ENCODE data around the gene PLOD2. TPM values are rescaled to one million over a fixed set of nuclear protein-coding genes. Genes with fewer than 3 reads are reported as not detected.

The PLOD2 gene
- total RNA-seq, 2 experiments from 2014 or later, result not detected

GRCh38 chr3:146157325-146158060 is 3.5 kb downstream of the PLOD2 start:
- Histone ChIP-seq H3K79me2 (ENCODE audit: insufficient read depth, low read depth, low read length) (no peaks in the 10 kb centered on the region), H3K4me2 (ENCODE audit: low read length) (no peak overlapping the region), H3K4me1 (ENCODE audit: insufficient read depth, low read length, poor library complexity, severe bottlenecking) (no peaks in the 10 kb centered on the region), H2AFZ (ENCODE audit: low read length) (no peak overlapping the region), H4K20me1 (ENCODE audit: insufficient read depth, low read length) (no peaks in the 10 kb centered on the region), H3K9me2 (ENCODE audit: insufficient read depth, low read length) (no peaks in the 10 kb centered on the region), H3K9me3 (ENCODE audit: low read length) (no peaks in the 10 kb centered on the region), H3K27ac (ENCODE audit: low read depth, low read length, poor library complexity, severe bottlenecking) (no peak overlapping the region), H3K36me3 (ENCODE audit: insufficient read depth, low read length) (no peaks in the 10 kb centered on the region), H3K4me3 (ENCODE audit: low read depth, low read length, poor library complexity, severe bottlenecking) (no peak overlapping the region)
- no peak for DNase-seq (ENCODE audit: low spot score)
- TF ChIP-seq EZH2phosphoT487 (IDR thresholded peaks at IDR 0.05; ENCODE audit: borderline replicate concordance, low read depth, low read length), result no peak
- TF ChIP-seq CTCF (conservative IDR thresholded peaks at IDR 0.05; ENCODE audit: low read length), result no peak
- POLR2A ChIA-PET, result no interaction called here
- BruUV-seq (replicated peaks), result no TSS peak
- intact Hi-C loops (cut with micrococcal nuclease; ENCODE audit: unreplicated experiment), result no loop called here
- CTCF ChIA-PET (ENCODE audit: unreplicated experiment), result no interaction called here

GRCh38 chr3:146156666-146157314 is 4.2 kb downstream of the PLOD2 start:
- BruUV-seq (replicated peaks), result no TSS peak
- Histone ChIP-seq H4K20me1 (ENCODE audit: insufficient read depth, low read length) (no peaks in the 10 kb centered on the region), H3K36me3 (ENCODE audit: insufficient read depth, low read length) (no peaks in the 10 kb centered on the region), H3K27ac (ENCODE audit: low read depth, low read length, poor library complexity, severe bottlenecking) (no peak overlapping the region), H2AFZ (ENCODE audit: low read length) (no peak overlapping the region), H3K9me3 (ENCODE audit: low read length) (no peaks in the 10 kb centered on the region), H3K4me3 (ENCODE audit: low read depth, low read length, poor library complexity, severe bottlenecking) (no peak overlapping the region), H3K4me1 (ENCODE audit: insufficient read depth, low read length, poor library complexity, severe bottlenecking) (no peaks in the 10 kb centered on the region), H3K79me2 (ENCODE audit: insufficient read depth, low read depth, low read length) (no peaks in the 10 kb centered on the region), H3K9me2 (ENCODE audit: insufficient read depth, low read length) (no peaks in the 10 kb centered on the region), H3K4me2 (ENCODE audit: low read length) (no peak overlapping the region)
- TF ChIP-seq EZH2phosphoT487 (IDR thresholded peaks at IDR 0.05; ENCODE audit: borderline replicate concordance, low read depth, low read length) (no peak), CTCF (conservative IDR thresholded peaks at IDR 0.05; ENCODE audit: low read length) (no peak)
- intact Hi-C loops (cut with micrococcal nuclease; ENCODE audit: unreplicated experiment), result no loop called here
- ChIA-PET CTCF (ENCODE audit: unreplicated experiment) (no interaction called here), POLR2A (interaction anchor here (2.0 kb wide), 1 partner anchor 9 kb away, joined by 8 read pairs; no protein-coding TSS in a partner anchor)
- DNase-seq (ENCODE audit: low spot score), result no peak

- H3K4me1 ChIP-seq (ENCODE audit: insufficient read depth, low read length, poor library complexity, severe bottlenecking), result no peaks in the 10 kb centered on the region
- no peaks in the 10 kb centered on the region for H3K9me3 ChIP-seq (ENCODE audit: low read length)
- H3K36me3 ChIP-seq (ENCODE audit: insufficient read depth, low read length), result no peaks in the 10 kb centered on the region
- H3K79me2 ChIP-seq (ENCODE audit: insufficient read depth, low read depth, low read length), result no peaks in the 10 kb centered on the region
- H3K4me2 ChIP-seq (ENCODE audit: low read length), result no peak overlapping the region
- DNase-seq (ENCODE audit: low spot score), result no peak
- H3K4me3 ChIP-seq (ENCODE audit: low read depth, low read length, poor library complexity, severe bottlenecking), result no peak overlapping the region
- H2AFZ ChIP-seq (ENCODE audit: low read length), result no peak overlapping the region
- ChIA-PET CTCF (ENCODE audit: unreplicated experiment) (no interaction called here), POLR2A (interaction anchor here (2.0 kb wide), 1 partner anchor 10 kb away, joined by 8 read pairs; no protein-coding TSS in a partner anchor)
- no TSS peak for BruUV-seq (replicated peaks)
- no peak overlapping the region for H3K27ac ChIP-seq (ENCODE audit: low read depth, low read length, poor library complexity, severe bottlenecking)
- TF ChIP-seq CTCF (conservative IDR thresholded peaks at IDR 0.05; ENCODE audit: low read length), result no peak
- H4K20me1 ChIP-seq (ENCODE audit: insufficient read depth, low read length), result no peaks in the 10 kb centered on the region
- intact Hi-C loops (cut with micrococcal nuclease; ENCODE audit: unreplicated experiment), result no loop called here
- no peaks in the 10 kb centered on the region for H3K9me2 ChIP-seq (ENCODE audit: insufficient read depth, low read length)
Measured at GRCh38 chr3:146156095-146156494, 4.9 kb downstream of the PLOD2 start.

Measured in OCI-LY7 (cell line).